RWPE1 (cell line): ENCODE measurements around the gene RPL38.

Experiments
- CTCF ChIA-PET: fragments of 350-600 bp; sonication (Branson Sonifier 250); formaldehyde crosslinking; extraction: SDS; loops from one replicate; lab custom pipeline; 2021; lab: Yijun Ruan, JAX
- POLR2A ChIA-PET: fragments of 400-600 bp; formaldehyde crosslinking; extraction: SDS; loops from one replicate; lab custom pipeline; 2020; ENCODE audit warnings: antibody characterized with exemption; ENCODE audit not compliant: low non-redundant PET; lab: Yijun Ruan, JAX
- DNase-seq: peaks from one replicate; pipeline ENCODE4 v3.0.0; 2012; ENCODE audit warnings: low spot score
- H3K27ac ChIP-seq: fragments of 450-650 bp; 2 replicates; pipeline ENCODE4 v1.5.1; 2017
- TF ChIP-seq, protein P1 (sequence below): fragments of 450-650 bp; conservative IDR thresholded peaks from 2 replicates; pipeline ENCODE4 v1.5.1; 2017; ENCODE audit warnings: low read depth, mild to moderate bottlenecking

The RPL38 gene

GRCh38 chr17:74235911-74236371 is 32.5 kb downstream of the RPL38 start:
- no peak for DNase-seq
- POLR2A ChIA-PET, result no interaction called here
- CTCF ChIA-PET, result no interaction called here

GRCh38 chr17:74237321-74237720 is 33.8 kb downstream of the RPL38 start:
- TF ChIP-seq, protein P1, sequence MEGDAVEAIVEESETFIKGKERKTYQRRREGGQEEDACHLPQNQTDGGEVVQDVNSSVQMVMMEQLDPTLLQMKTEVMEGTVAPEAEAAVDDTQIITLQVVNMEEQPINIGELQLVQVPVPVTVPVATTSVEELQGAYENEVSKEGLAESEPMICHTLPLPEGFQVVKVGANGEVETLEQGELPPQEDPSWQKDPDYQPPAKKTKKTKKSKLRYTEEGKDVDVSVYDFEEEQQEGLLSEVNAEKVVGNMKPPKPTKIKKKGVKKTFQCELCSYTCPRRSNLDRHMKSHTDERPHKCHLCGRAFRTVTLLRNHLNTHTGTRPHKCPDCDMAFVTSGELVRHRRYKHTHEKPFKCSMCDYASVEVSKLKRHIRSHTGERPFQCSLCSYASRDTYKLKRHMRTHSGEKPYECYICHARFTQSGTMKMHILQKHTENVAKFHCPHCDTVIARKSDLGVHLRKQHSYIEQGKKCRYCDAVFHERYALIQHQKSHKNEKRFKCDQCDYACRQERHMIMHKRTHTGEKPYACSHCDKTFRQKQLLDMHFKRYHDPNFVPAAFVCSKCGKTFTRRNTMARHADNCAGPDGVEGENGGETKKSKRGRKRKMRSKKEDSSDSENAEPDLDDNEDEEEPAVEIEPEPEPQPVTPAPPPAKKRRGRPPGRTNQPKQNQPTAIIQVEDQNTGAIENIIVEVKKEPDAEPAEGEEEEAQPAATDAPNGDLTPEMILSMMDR, result no peak
- ChIA-PET CTCF (interaction anchor here (0.6 to 0.7 kb wide), 2 partner anchors 221 to 554 kb away, joined by 3 read pairs; no protein-coding TSS in a partner anchor), POLR2A (no interaction called here)
- no peak overlapping the region for H3K27ac ChIP-seq
- DNase-seq, result no peak

More at GRCh38 chr17:74235911-74236371, 32.5 kb downstream of the RPL38 start:
- H3K27ac ChIP-seq, result no peak overlapping the region
- TF ChIP-seq, protein P1, result no peak

GRCh38 chr17:74239172-74239571 is 35.7 kb downstream of the RPL38 start:
- no peak for DNase-seq
- ChIA-PET POLR2A (no interaction called here), CTCF (interaction anchor here (0.6 to 0.7 kb wide), 2 partner anchors 18 to 1377 kb away, joined by 3 to 4 read pairs; no protein-coding TSS in a partner anchor)
- TF ChIP-seq, protein P1, result no peak
- no peak overlapping the region for H3K27ac ChIP-seq

DNA sequence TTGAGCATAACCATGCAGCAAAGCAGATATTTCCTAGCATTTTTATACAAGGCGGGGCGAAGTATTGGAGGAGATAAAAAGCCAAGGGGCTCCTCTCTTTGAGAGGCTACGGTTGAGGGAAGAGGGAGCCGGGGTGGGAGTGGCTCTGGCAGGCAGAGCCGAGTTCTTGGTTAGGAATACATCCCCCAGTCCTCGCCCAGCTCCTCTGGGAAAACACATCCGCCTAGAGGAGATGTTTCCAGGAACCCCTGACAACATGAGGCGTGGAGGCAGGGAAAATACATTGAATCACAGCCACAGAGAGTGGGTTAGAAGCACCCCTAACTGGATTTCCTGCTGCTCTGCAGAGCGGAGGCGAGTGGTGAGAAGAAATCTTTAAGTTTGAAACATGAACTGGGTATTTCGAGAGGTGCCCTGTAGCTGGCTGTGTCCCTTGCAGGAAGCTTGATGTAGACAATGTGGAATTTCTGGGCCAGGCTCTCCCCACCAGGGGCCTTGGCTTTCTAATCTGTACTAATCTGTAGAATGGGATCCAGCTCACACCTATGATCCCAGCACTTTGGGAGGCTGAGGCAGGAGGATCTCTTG is 37.2 kb downstream of the RPL38 start:
- TF ChIP-seq, protein P1, result no peak
- H3K27ac ChIP-seq, result no peak overlapping the region
- ChIA-PET POLR2A (no interaction called here), CTCF (interaction anchor here (0.9 to 1.1 kb wide), 2 partner anchors 11 to 12 kb away, joined by 3 read pairs; no protein-coding TSS in a partner anchor)
- DNase-seq, result no peak

DNA sequence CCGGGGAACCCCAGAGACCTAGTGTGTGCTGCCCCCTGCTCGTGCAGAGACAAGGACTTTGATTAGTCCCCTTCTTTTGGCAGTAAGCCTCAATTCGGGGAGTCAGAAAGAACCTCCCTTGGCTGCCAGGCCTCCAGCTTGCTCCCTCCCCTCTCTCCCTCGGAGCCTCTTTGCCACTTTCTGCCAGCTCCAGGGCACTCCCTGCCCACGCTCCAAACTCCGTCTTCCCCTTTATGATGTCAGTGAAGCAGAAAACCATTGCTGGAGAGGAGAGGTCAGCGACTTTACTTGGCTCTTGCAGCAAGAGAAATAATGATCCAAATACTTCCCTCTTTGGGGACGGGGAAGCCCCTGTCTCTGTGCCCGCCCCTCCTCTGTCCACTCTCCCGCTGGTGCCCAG is 38.0 kb downstream of the RPL38 start:
- TF ChIP-seq, protein P1, result no peak
- DNase-seq, result no peak
- no peak overlapping the region for H3K27ac ChIP-seq
- ChIA-PET CTCF (interaction anchor here (0.9 kb wide), 1 partner anchor 10 kb away, joined by 3 read pairs; no protein-coding TSS in a partner anchor), POLR2A (no interaction called here)

- DNase-seq, result no peak
- POLR2A ChIA-PET, result no interaction called here
- H3K27ac ChIP-seq, result no peak overlapping the region
- CTCF ChIA-PET, result interaction anchor here (0.9 kb wide), 1 partner anchor 10 kb away, joined by 3 read pairs; no protein-coding TSS in a partner anchor
- TF ChIP-seq, protein P1, result no peak
These were observed 38.4 kb downstream of the RPL38 start for GRCh38 chr17:74241847-74242246.
